Neural progenitor cell (in vitro differentiated cells): Measurements from ENCODE around the gene TMIE. TPM values are rescaled to one million over a fixed set of nuclear protein-coding genes. Genes with fewer than 3 reads are reported as not detected.

Experiments used
- DNase-seq: peaks from one replicate; pipeline ENCODE4 v3.0.0-alpha.2; 2016; ENCODE audit warnings: low spot score
- H2AFZ ChIP-seq: fragments of 200-600 bp; sonication (generic); replicated peaks from 2 replicates; pipeline ENCODE4 v1.6.1; 2016; ENCODE audit warnings: antibody characterized with exemption
- H3F3A ChIP-seq: fragments of 200-600 bp; sonication (generic); 2 replicates; pipeline ENCODE4 v1.6.1; 2016; ENCODE audit warnings: antibody characterized with exemption, low read depth
- H3K27ac ChIP-seq: fragments of 200-600 bp; sonication (generic); 2 replicates; pipeline ENCODE4 v1.5.1; 2016; ENCODE audit warnings: mild to moderate bottlenecking
- H3K27me3 ChIP-seq: fragments of 200-600 bp; sonication (generic); 2 replicates; pipeline ENCODE4 v1.6.1; 2016; ENCODE audit warnings: mild to moderate bottlenecking, moderate library complexity
- H3K36me3 ChIP-seq: fragments of 200-600 bp; sonication (generic); 2 replicates; pipeline ENCODE4 v1.5.1; 2016
- H3K4me1 ChIP-seq: fragments of 200-600 bp; sonication (generic); 2 replicates; pipeline ENCODE4 v1.6.1; 2016; ENCODE audit warnings: mixed run types
- H3K4me2 ChIP-seq: fragments of 200-600 bp; sonication (generic); 2 replicates; pipeline ENCODE4 v1.6.1; 2016
- H3K4me3 ChIP-seq: fragments of 200-600 bp; sonication (generic); 2 replicates; pipeline ENCODE4 v1.5.1; 2016
- H3K79me2 ChIP-seq: fragments of 200-600 bp; sonication (generic); 2 replicates; pipeline ENCODE4 v1.6.1; 2016; ENCODE audit warnings: low read depth
- H3K9ac ChIP-seq: fragments of 200-600 bp; sonication (generic); 2 replicates; pipeline ENCODE4 v1.6.1; 2016
- H3K9me3 ChIP-seq: fragments of 200-600 bp; sonication (generic); 2 replicates; pipeline ENCODE4 v1.5.1; 2016; ENCODE audit warnings: low read depth
- H4K20me1 ChIP-seq: fragments of 200-600 bp; sonication (generic); 2 replicates; pipeline ENCODE4 v1.6.1; 2016; ENCODE audit warnings: low read depth
- H3K27ac Mint-ChIP-seq: 3 replicates; pipeline ENCODE4 v1.8.0; 2021; ENCODE audit warnings: mixed read lengths
- H3K27me3 Mint-ChIP-seq: 2 replicates; pipeline ENCODE4 v1.8.0; 2022; ENCODE audit warnings: low read depth, mild to moderate bottlenecking, inconsistent platforms, moderate library complexity, mixed read lengths; ENCODE audit not compliant: insufficient read depth
- H3K36me3 Mint-ChIP-seq: 3 replicates; pipeline ENCODE4 v1.8.0; 2021; ENCODE audit warnings: mixed read lengths
- H3K4me1 Mint-ChIP-seq: 3 replicates; pipeline ENCODE4 v1.8.0; 2021; ENCODE audit warnings: mixed read lengths
- H3K4me3 Mint-ChIP-seq: 3 replicates; pipeline ENCODE4 v1.8.0; 2021; ENCODE audit warnings: mild to moderate bottlenecking, moderate library complexity, mixed read lengths
- H3K9me3 Mint-ChIP-seq: 3 replicates; pipeline ENCODE4 v1.8.0; 2020; ENCODE audit warnings: mixed read lengths
- EZH2 ChIP-seq: fragments of 200-600 bp; sonication (generic); IDR thresholded peaks from 2 replicates; pipeline ENCODE4 v1.6.1; 2017; ENCODE audit warnings: antibody characterized with exemption, mild to moderate bottlenecking, moderate library complexity
- EZH2phosphoT487 ChIP-seq: fragments of 200-600 bp; sonication (generic); IDR thresholded peaks from 2 replicates; pipeline ENCODE4 v1.6.1; 2017; ENCODE audit warnings: antibody characterized with exemption
- total RNA-seq: library from RNA; depleted of rRNA; stranded (reverse); fragments of >200 nt; gene quantifications from 2 replicates; pipeline ENCODE4 v1.2.3, GENCODE V29; 2015; ENCODE audit warnings: low replicate concordance
- TF ChIP-seq, protein P1 (sequence below): fragments of 200-600 bp; sonication (generic); IDR thresholded peaks from 2 replicates; pipeline ENCODE4 v1.5.1; 2017; ENCODE audit warnings: antibody characterized with exemption, mild to moderate bottlenecking

TMIE gene
- total RNA-seq, 1 donor from 2014 or later = not detected

DNA sequence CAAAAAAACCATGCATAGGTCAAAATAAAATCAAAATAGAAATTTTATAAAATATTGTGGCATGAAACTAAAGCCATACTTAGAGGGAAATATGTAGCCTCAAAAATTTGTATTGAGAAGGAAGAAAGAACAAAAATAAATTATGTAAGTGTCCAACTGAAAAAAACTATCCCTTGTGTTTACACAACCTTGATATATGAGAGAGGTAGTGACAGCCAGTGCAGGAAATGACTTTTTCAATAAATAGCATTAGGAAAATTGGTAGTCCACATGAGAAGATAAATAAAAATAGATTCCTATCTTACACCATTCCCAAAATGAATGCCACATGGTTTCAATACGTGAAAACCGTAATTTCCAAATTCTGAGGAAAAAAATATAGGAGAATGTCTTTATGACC, 29.6 kb downstream of the TMIE start:
- no peaks in the 10 kb centered on the region for H3K9me3 ChIP-seq
- no peak for DNase-seq
- no peaks in the 10 kb centered on the region for H3K36me3 ChIP-seq
- H3K4me2 ChIP-seq = no peak overlapping the region
- Mint-ChIP-seq H3K4me3 (no peak overlapping the region), H3K27ac (no peak overlapping the region), H3K27me3 (peaks cover 3% of the 10 kb centered on the region), H3K36me3 (no peaks in the 10 kb centered on the region), H3K4me1 (no peaks in the 10 kb centered on the region), H3K9me3 (no peaks in the 10 kb centered on the region)
- no peaks in the 10 kb centered on the region for H3K4me1 ChIP-seq
- no peaks in the 10 kb centered on the region for H3K79me2 ChIP-seq
- H3K9ac ChIP-seq = no peak overlapping the region
- H4K20me1 ChIP-seq = no peaks in the 10 kb centered on the region
- no peak for TF ChIP-seq EZH2
- TF ChIP-seq, protein P1, sequence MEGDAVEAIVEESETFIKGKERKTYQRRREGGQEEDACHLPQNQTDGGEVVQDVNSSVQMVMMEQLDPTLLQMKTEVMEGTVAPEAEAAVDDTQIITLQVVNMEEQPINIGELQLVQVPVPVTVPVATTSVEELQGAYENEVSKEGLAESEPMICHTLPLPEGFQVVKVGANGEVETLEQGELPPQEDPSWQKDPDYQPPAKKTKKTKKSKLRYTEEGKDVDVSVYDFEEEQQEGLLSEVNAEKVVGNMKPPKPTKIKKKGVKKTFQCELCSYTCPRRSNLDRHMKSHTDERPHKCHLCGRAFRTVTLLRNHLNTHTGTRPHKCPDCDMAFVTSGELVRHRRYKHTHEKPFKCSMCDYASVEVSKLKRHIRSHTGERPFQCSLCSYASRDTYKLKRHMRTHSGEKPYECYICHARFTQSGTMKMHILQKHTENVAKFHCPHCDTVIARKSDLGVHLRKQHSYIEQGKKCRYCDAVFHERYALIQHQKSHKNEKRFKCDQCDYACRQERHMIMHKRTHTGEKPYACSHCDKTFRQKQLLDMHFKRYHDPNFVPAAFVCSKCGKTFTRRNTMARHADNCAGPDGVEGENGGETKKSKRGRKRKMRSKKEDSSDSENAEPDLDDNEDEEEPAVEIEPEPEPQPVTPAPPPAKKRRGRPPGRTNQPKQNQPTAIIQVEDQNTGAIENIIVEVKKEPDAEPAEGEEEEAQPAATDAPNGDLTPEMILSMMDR = no peak
- no peak for TF ChIP-seq EZH2phosphoT487
- no peaks in the 10 kb centered on the region for H3F3A ChIP-seq
- H3K27me3 ChIP-seq = no peaks in the 10 kb centered on the region
- no peak overlapping the region for H3K27ac ChIP-seq
- no peak overlapping the region for H2AFZ ChIP-seq
- H3K4me3 ChIP-seq = no peak overlapping the region

GRCh38 chr3:46731795-46732194, 30.6 kb downstream of the TMIE start:
- no peak overlapping the region for H3K9ac ChIP-seq
- no peak overlapping the region for H3K4me3 ChIP-seq
- no peaks in the 10 kb centered on the region for H3F3A ChIP-seq
- no peak overlapping the region for H3K27ac ChIP-seq
- no peaks in the 10 kb centered on the region for H3K4me1 Mint-ChIP-seq
- H2AFZ ChIP-seq = no peak overlapping the region
- no peaks in the 10 kb centered on the region for H4K20me1 ChIP-seq
- H3K27me3 Mint-ChIP-seq = peaks cover 2% of the 10 kb centered on the region
- no peak overlapping the region for H3K4me3 Mint-ChIP-seq
- H3K27me3 ChIP-seq = no peaks in the 10 kb centered on the region
- no peaks in the 10 kb centered on the region for H3K79me2 ChIP-seq
- H3K9me3 ChIP-seq = no peaks in the 10 kb centered on the region
- no peak overlapping the region for H3K4me2 ChIP-seq
- H3K27ac Mint-ChIP-seq = no peak overlapping the region
- no peaks in the 10 kb centered on the region for H3K36me3 Mint-ChIP-seq
- H3K4me1 ChIP-seq = no peaks in the 10 kb centered on the region
- DNase-seq = no peak
- no peaks in the 10 kb centered on the region for H3K9me3 Mint-ChIP-seq
- no peak for TF ChIP-seq EZH2
- TF ChIP-seq, protein P1 = no peak
- TF ChIP-seq EZH2phosphoT487 = no peak
- H3K36me3 ChIP-seq = no peaks in the 10 kb centered on the region

- no peaks in the 10 kb centered on the region for H3K4me1 ChIP-seq
- no peaks in the 10 kb centered on the region for H3K36me3 Mint-ChIP-seq
- H2AFZ ChIP-seq = no peak overlapping the region
- no peak for DNase-seq
- no peaks in the 10 kb centered on the region for H3K4me1 Mint-ChIP-seq
- no peak overlapping the region for H3K27ac Mint-ChIP-seq
- no peaks in the 10 kb centered on the region for H3F3A ChIP-seq
- no peak overlapping the region for H3K9ac ChIP-seq
- peaks cover 2% of the 10 kb centered on the region for H3K27me3 Mint-ChIP-seq
- H3K4me3 Mint-ChIP-seq = no peak overlapping the region
- H3K27me3 ChIP-seq = no peaks in the 10 kb centered on the region
- H3K9me3 Mint-ChIP-seq = no peaks in the 10 kb centered on the region
- no peaks in the 10 kb centered on the region for H3K79me2 ChIP-seq
- no peaks in the 10 kb centered on the region for H3K9me3 ChIP-seq
- no peak overlapping the region for H3K4me3 ChIP-seq
- no peaks in the 10 kb centered on the region for H4K20me1 ChIP-seq
- no peak for TF ChIP-seq EZH2phosphoT487
- TF ChIP-seq EZH2 = no peak
- TF ChIP-seq, protein P1 = no peak
- no peak overlapping the region for H3K27ac ChIP-seq
- H3K36me3 ChIP-seq = no peaks in the 10 kb centered on the region
- H3K4me2 ChIP-seq = no peak overlapping the region
Measured at GRCh38 chr3:46733026-46733800, 32.0 kb downstream of the TMIE start.
